WTC11 (cell line): ENCODE data around the gene WDR11. TPM values are rescaled to one million over a fixed set of nuclear protein-coding genes. Genes with fewer than 3 reads are reported as not detected.

Source experiments
- ATAC-seq: fragments of 200-7000 bp; cut with Tn5 transposase; 2 replicates; pipeline ENCODE4 v1.10.0; 2021; ENCODE audit warnings: mild to moderate bottlenecking, moderate library complexity
- CTCF ChIA-PET: fragments of 300-600 bp; sonication (Branson Sonifier 250); formaldehyde crosslinking; loops from one replicate; lab custom pipeline; 2021; ENCODE audit warnings: antibody characterized with exemption; lab: Charles Lee
- POLR2A ChIA-PET: fragments of 350-600 bp; sonication (Branson Sonifier 250); formaldehyde crosslinking; loops from one replicate; lab custom pipeline; 2021; ENCODE audit warnings: antibody characterized with exemption; lab: Charles Lee
- DNase-seq: peaks from one replicate; pipeline ENCODE4 v3.0.0; 2021; ENCODE audit warnings: low spot score
- H3K27ac Mint-ChIP-seq: 2 replicates; pipeline ENCODE4 v1.8.0; 2021; ENCODE audit warnings: mixed read lengths
- H3K27me3 Mint-ChIP-seq: 2 replicates; pipeline ENCODE4 v1.8.0; 2021; ENCODE audit warnings: low read depth, mild to moderate bottlenecking, moderate library complexity, mixed read lengths
- H3K36me3 Mint-ChIP-seq: 2 replicates; pipeline ENCODE4 v1.8.0; 2021; ENCODE audit warnings: mixed read lengths
- H3K4me1 Mint-ChIP-seq: 2 replicates; pipeline ENCODE4 v1.8.0; 2022; ENCODE audit warnings: mixed read lengths
- H3K4me3 Mint-ChIP-seq: 2 replicates; pipeline ENCODE4 v1.8.0; 2021; ENCODE audit warnings: mild to moderate bottlenecking, moderate library complexity, mixed read lengths
- H3K9me3 Mint-ChIP-seq: 2 replicates; pipeline ENCODE4 v1.8.0; 2021; ENCODE audit warnings: mixed read lengths
- E2F1 ChIP-seq: sonication (generic); formaldehyde crosslinking; IDR thresholded peaks from 2 replicates; pipeline ENCODE4 v1.8.0; 2022; ENCODE audit warnings: mild to moderate bottlenecking, missing genetic modification reagents
- ELF4 ChIP-seq: sonication (generic); formaldehyde crosslinking; IDR thresholded peaks from 2 replicates; pipeline ENCODE4 v1.8.1; 2022; ENCODE audit warnings: low read depth, mild to moderate bottlenecking, moderate library complexity, missing genetic modification reagents
- FOXJ3 ChIP-seq: sonication (generic); formaldehyde crosslinking; IDR thresholded peaks from 2 replicates; pipeline ENCODE4 v1.9.0; 2021; ENCODE audit warnings: missing genetic modification reagents, mild to moderate bottlenecking, borderline replicate concordance
- JAZF1 ChIP-seq: fragments of 250-450 bp; sonication (Bioruptor Pico); IDR thresholded peaks from 2 replicates; pipeline ENCODE4 v1.9.0; 2021; ENCODE audit warnings: moderate library complexity, mild to moderate bottlenecking, inconsistent platforms
- MXD4 ChIP-seq: fragments of 250-450 bp; sonication (Bioruptor Pico); IDR thresholded peaks from 2 replicates; pipeline ENCODE4 v1.8.0; 2021; ENCODE audit warnings: mild to moderate bottlenecking, moderate library complexity, borderline replicate concordance
- NFYB ChIP-seq: sonication (generic); formaldehyde crosslinking; conservative IDR thresholded peaks from 2 replicates; pipeline ENCODE4 v1.8.0; 2022; ENCODE audit warnings: low read depth, missing genetic modification reagents
- NR1H2 ChIP-seq: sonication (generic); formaldehyde crosslinking; IDR thresholded peaks from 2 replicates; pipeline ENCODE4 v1.9.0; 2021; ENCODE audit warnings: mild to moderate bottlenecking, moderate library complexity, missing genetic modification reagents
- PREB ChIP-seq: sonication (generic); formaldehyde crosslinking; IDR thresholded peaks from 2 replicates; pipeline ENCODE4 v1.8.1; 2022; ENCODE audit warnings: mild to moderate bottlenecking, missing genetic modification reagents, moderate library complexity, borderline replicate concordance
- SOX15 ChIP-seq: fragments of 250-450 bp; sonication (Bioruptor Pico); IDR thresholded peaks from 2 replicates; pipeline ENCODE4 v1.9.0; 2021; ENCODE audit warnings: mild to moderate bottlenecking
- SP1 ChIP-seq: sonication (generic); formaldehyde crosslinking; conservative IDR thresholded peaks from 2 replicates; pipeline ENCODE4 v1.8.1; 2022; ENCODE audit warnings: missing genetic modification reagents
- ZBTB21 ChIP-seq: sonication (generic); formaldehyde crosslinking; IDR thresholded peaks from 2 replicates; pipeline ENCODE4 v1.8.1; 2023; ENCODE audit warnings: mild to moderate bottlenecking, missing genetic modification reagents, borderline replicate concordance
- ZBTB43 ChIP-seq: sonication (generic); formaldehyde crosslinking; IDR thresholded peaks from 2 replicates; pipeline ENCODE4 v1.8.1; 2023; ENCODE audit warnings: mild to moderate bottlenecking, missing genetic modification reagents
- ZNF138 ChIP-seq: sonication (generic); formaldehyde crosslinking; conservative IDR thresholded peaks from 2 replicates; pipeline ENCODE4 v1.8.1; 2022; ENCODE audit warnings: mild to moderate bottlenecking, moderate library complexity, missing genetic modification reagents
- ZNF232 ChIP-seq: sonication (generic); formaldehyde crosslinking; IDR thresholded peaks from 2 replicates; pipeline ENCODE4 v1.8.0; 2022; ENCODE audit warnings: mild to moderate bottlenecking, missing genetic modification reagents
- ZNF423 ChIP-seq: fragments of 250-450 bp; sonication (Bioruptor Pico); IDR thresholded peaks from 2 replicates; pipeline ENCODE4 v2.1.2; 2022; ENCODE audit warnings: mild to moderate bottlenecking, moderate library complexity
- ZNF425 ChIP-seq: fragments of 250-450 bp; sonication (Bioruptor Pico); conservative IDR thresholded peaks from 2 replicates; pipeline ENCODE4 v1.9.0; 2021; ENCODE audit warnings: mild to moderate bottlenecking
- ZNF671 ChIP-seq: fragments of 250-450 bp; sonication (Bioruptor Pico); IDR thresholded peaks from 2 replicates; pipeline ENCODE4 v1.8.0; 2021; ENCODE audit warnings: mild to moderate bottlenecking
- total RNA-seq: library from RNA; stranded (reverse); gene quantifications from 3 replicates; pipeline ENCODE4 v1.2.3, GENCODE V29; 2021
- TF ChIP-seq, protein P1 (sequence below): sonication (generic); formaldehyde crosslinking; IDR thresholded peaks from 2 replicates; pipeline ENCODE4 v1.8.0; 2022; ENCODE audit warnings: mild to moderate bottlenecking, missing genetic modification reagents

WDR11 gene
- total RNA-seq, 1 experiment from 2014 or later, result 41.5 TPM

- ATAC-seq (no peak), DNase-seq (no peak)
- peaks cover 22% of the 10 kb centered on the region for H3K9me3 Mint-ChIP-seq
- no peak for TF ChIP-seq MXD4 (CRISPR knock-in tag)
- H3K27me3 Mint-ChIP-seq, result no peaks in the 10 kb centered on the region
- peaks cover 2% of the 10 kb centered on the region; the same call in 1 of the 2 replicates for H3K36me3 Mint-ChIP-seq
- ChIA-PET CTCF (no interaction called here), POLR2A (no interaction called here)
- no peak overlapping the region for H3K27ac Mint-ChIP-seq
- no peaks in the 10 kb centered on the region for H3K4me1 Mint-ChIP-seq
- H3K4me3 Mint-ChIP-seq, result no peak overlapping the region
Observed at GRCh38 chr10:120931999-120932398, 80.8 kb downstream of the WDR11 start.

DNA sequence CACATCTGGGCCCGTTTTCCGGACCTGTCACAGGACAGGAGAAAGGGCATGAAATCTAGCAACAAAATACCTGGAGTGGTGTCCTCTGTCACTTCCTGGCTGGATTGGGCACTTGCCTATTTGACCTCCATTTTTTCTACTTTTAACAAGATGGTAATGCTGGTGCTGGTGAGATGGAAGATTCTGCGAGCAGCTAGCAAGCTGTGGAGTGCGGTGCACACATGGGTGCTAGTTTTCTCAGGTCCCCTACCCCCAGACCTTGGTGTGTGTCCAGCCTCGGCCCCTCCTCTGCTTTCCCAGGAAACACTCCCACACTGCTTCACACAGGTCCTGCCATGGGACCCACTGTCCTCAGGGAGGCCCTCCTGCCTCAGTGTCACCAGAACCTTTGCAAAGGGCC is 87.7 kb downstream of the WDR11 start:
- H3K9me3 Mint-ChIP-seq, result peaks cover 21% of the 10 kb centered on the region
- TF ChIP-seq, protein P1, sequence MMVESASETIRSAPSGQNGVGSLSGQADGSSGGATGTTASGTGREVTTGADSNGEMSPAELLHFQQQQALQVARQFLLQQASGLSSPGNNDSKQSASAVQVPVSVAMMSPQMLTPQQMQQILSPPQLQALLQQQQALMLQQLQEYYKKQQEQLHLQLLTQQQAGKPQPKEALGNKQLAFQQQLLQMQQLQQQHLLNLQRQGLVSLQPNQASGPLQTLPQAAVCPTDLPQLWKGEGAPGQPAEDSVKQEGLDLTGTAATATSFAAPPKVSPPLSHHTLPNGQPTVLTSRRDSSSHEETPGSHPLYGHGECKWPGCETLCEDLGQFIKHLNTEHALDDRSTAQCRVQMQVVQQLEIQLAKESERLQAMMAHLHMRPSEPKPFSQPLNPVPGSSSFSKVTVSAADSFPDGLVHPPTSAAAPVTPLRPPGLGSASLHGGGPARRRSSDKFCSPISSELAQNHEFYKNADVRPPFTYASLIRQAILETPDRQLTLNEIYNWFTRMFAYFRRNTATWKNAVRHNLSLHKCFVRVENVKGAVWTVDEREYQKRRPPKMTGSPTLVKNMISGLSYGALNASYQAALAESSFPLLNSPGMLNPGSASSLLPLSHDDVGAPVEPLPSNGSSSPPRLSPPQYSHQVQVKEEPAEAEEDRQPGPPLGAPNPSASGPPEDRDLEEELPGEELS (CRISPR knock-in tag), result no peak
- TF ChIP-seq ZNF425 (no peak), ELF4 (CRISPR knock-in tag) (no peak), NR1H2 (no peak), ZBTB21 (CRISPR knock-in tag) (no peak), ZNF138 (CRISPR knock-in tag) (no peak), FOXJ3 (no peak), PREB (CRISPR knock-in tag) (no peak), ZNF232 (CRISPR knock-in tag) (no peak), ZNF671 (CRISPR knock-in tag) (no peak), MXD4 (CRISPR knock-in tag) (no peak), E2F1 (no peak), ZBTB43 (CRISPR knock-in tag) (no peak), SOX15 (CRISPR knock-in tag) (no peak), NFYB (CRISPR knock-in tag) (no peak), ZNF423 (CRISPR knock-in tag) (no peak), SP1 (no peak), JAZF1 (CRISPR knock-in tag) (no peak)
- no peaks in the 10 kb centered on the region for H3K27me3 Mint-ChIP-seq
- POLR2A ChIA-PET, result no interaction called here
- CTCF ChIA-PET, result no interaction called here
- peaks cover 2% of the 10 kb centered on the region; the same call in 1 of the 2 replicates for H3K36me3 Mint-ChIP-seq
- H3K27ac Mint-ChIP-seq, result no peak overlapping the region
- no peak overlapping the region for H3K4me3 Mint-ChIP-seq
- no peak for ATAC-seq
- DNase-seq, result no peak
- peaks cover 16% of the 10 kb centered on the region for H3K4me1 Mint-ChIP-seq
